K562 (cell line): Measurements from ENCODE around the gene B3GALT6. TPM values are rescaled to one million over a fixed set of nuclear protein-coding genes. Genes with fewer than 3 reads are reported as not detected.

Experiments used
- BMI1 ChIP-seq: fragments of 150-350 bp; IDR thresholded peaks from 2 replicates; pipeline ENCODE4 v1.6.1; 2014; ENCODE audit warnings: low read length
- CBX3 ChIP-seq, 2 experiments: IDR thresholded peaks; 1 replicate in 1 of 2; 2 replicates in 1 of 2; pipeline ENCODE4 v1.6.1; 2012; ENCODE audit warnings: inconsistent platforms in 2 of 2, low read length in 2 of 2, borderline replicate concordance in 1 of 2, control low read depth in 1 of 2
- CEBPB ChIP-seq: fragments of 450-650 bp; IDR thresholded peaks from 2 replicates; pipeline ENCODE4 v1.6.1; 2016; ENCODE audit warnings: missing genetic modification characterization, missing compliant biosample characterization
- CHCHD3 ChIP-seq: fragments of 250-450 bp; sonication (Bioruptor Pico); IDR thresholded peaks from 2 replicates; pipeline ENCODE4 v2.1.2; 2022; ENCODE audit warnings: mild to moderate bottlenecking
- CHD2 ChIP-seq: IDR thresholded peaks from 2 replicates; pipeline ENCODE4 v1.6.1; 2011; ENCODE audit warnings: low read depth, low read length
- DPF2 ChIP-seq: fragments of 450-650 bp; IDR thresholded peaks from 2 replicates; pipeline ENCODE4 v1.6.1; 2016
- FUS ChIP-seq: fragments of 200-400 bp; formaldehyde crosslinking; optimal IDR thresholded peaks from 2 replicates; pipeline ENCODE3; 2017; ENCODE audit warnings: low read depth, low read length
- GABPA ChIP-seq: fragments of 200-800 bp; sonication (Bioruptor generic); conservative IDR thresholded peaks from 2 replicates; pipeline ENCODE4 v1.6.1; 2016; ENCODE audit warnings: low read depth, missing genetic modification characterization, missing compliant biosample characterization
- KDM5B ChIP-seq: fragments of 200-600 bp; sonication (generic); IDR thresholded peaks from 2 replicates; pipeline ENCODE4 v1.6.1; 2012; ENCODE audit warnings: low read depth, mild to moderate bottlenecking, moderate library complexity, low read length, control low read depth, inconsistent platforms; ENCODE audit not compliant: insufficient replicate concordance
- KLF16 ChIP-seq: IDR thresholded peaks from 2 replicates; pipeline ENCODE4 v1.6.1; 2016; ENCODE audit warnings: antibody characterized with exemption
- LCOR ChIP-seq: sonication (generic); formaldehyde crosslinking; IDR thresholded peaks from 2 replicates; pipeline ENCODE4 v1.8.0; 2022; ENCODE audit warnings: mild to moderate bottlenecking, missing genetic modification reagents
- MTA1 ChIP-seq: fragments of 450-650 bp; IDR thresholded peaks from 2 replicates; pipeline ENCODE4 v1.6.1; 2017; ENCODE audit warnings: borderline replicate concordance
- MXI1 ChIP-seq: IDR thresholded peaks from 2 replicates; pipeline ENCODE4 v1.6.1; 2011; ENCODE audit warnings: low read depth, mild to moderate bottlenecking, improper control_type of control experiment, low read length
- NFE2L1 ChIP-seq: fragments of 450-650 bp; IDR thresholded peaks from 2 replicates; pipeline ENCODE4 v1.6.1; 2016; ENCODE audit warnings: missing genetic modification characterization, low read depth, mild to moderate bottlenecking, missing compliant biosample characterization, moderate library complexity, borderline replicate concordance
- NFYB ChIP-seq: IDR thresholded peaks from 2 replicates; pipeline ENCODE4 v1.6.1; 2011; ENCODE audit warnings: mild to moderate bottlenecking, moderate library complexity; ENCODE audit not compliant: insufficient read length; ENCODE audit errors: extremely low read depth
- SOX6 ChIP-seq: fragments of 450-650 bp; IDR thresholded peaks from 2 replicates; pipeline ENCODE4 v1.6.1; 2014; ENCODE audit warnings: mild to moderate bottlenecking
- SRSF3 ChIP-seq: fragments of 200-400 bp; formaldehyde crosslinking; IDR thresholded peaks from 2 replicates; pipeline ENCODE4 v1.6.1; 2016; ENCODE audit warnings: mild to moderate bottlenecking, low read length, moderate library complexity; ENCODE audit not compliant: insufficient read depth
- TAL1 ChIP-seq: fragments of 450-650 bp; IDR thresholded peaks from 2 replicates; pipeline ENCODE4 v1.6.1; 2016; ENCODE audit warnings: mild to moderate bottlenecking
- TCF7 ChIP-seq: sonication (generic); IDR thresholded peaks from 2 replicates; pipeline ENCODE4 v1.6.1; 2016; ENCODE audit warnings: antibody characterized with exemption, borderline replicate concordance
- ZNF124 ChIP-seq: sonication (generic); formaldehyde crosslinking; IDR thresholded peaks from 2 replicates; pipeline ENCODE4 v1.8.1; 2022; ENCODE audit warnings: missing genetic modification reagents
- ZNF77 ChIP-seq: fragments of 250-450 bp; sonication (Bioruptor Pico); IDR thresholded peaks from 2 replicates; pipeline ENCODE4 v1.5.0; 2020
- ZSCAN32 ChIP-seq: fragments of 450-650 bp; formaldehyde crosslinking; IDR thresholded peaks from 2 replicates; pipeline ENCODE4 v1.4.0; 2020; ENCODE audit warnings: mild to moderate bottlenecking, moderate library complexity
- polyA plus RNA-seq, 8 experiments: library from polyadenylated mRNA; depleted of rRNA in 4 of 8; stranded (reverse) in 5 of 8; unstranded in 3 of 8; fragments of >200 nt; fragmentation: Nextera tagmentation in 2 of 8; fragmentation: Illumina TruSeq in 1 of 8; extraction: Ambion mirVana in 2 of 8; extraction: Trizol in 1 of 8; gene quantifications; 2 replicates each; pipeline versions ENCODE4 v1.2.1 to v1.2.3, GENCODE V29; 2011 to 2014; ENCODE audit warnings: inconsistent platforms in 1 of 8, missing spikeins in 1 of 8
- total RNA-seq, 7 experiments: library from RNA; depleted of rRNA in 6 of 7; stranded (reverse); fragments of >200 nt in 6 of 7; fragmentation: Illumina TruSeq in 2 of 7; extraction: Trizol in 2 of 7; gene quantifications; 2 replicates each; pipeline versions ENCODE4 v1.2.1 to v1.2.3, GENCODE V29; 2011 to 2021; ENCODE audit warnings: low replicate concordance in 1 of 7
- TF ChIP-seq, protein P1 (sequence below): fragments of 450-650 bp; IDR thresholded peaks from 2 replicates; pipeline ENCODE4 v1.6.1; 2016; ENCODE audit warnings: mild to moderate bottlenecking
- TF ChIP-seq, protein P2 (sequence below): fragments of 200-800 bp; sonication (Bioruptor generic); IDR thresholded peaks from 2 replicates; pipeline ENCODE4 v1.6.1; 2017; ENCODE audit warnings: missing genetic modification characterization, missing compliant biosample characterization
- TF ChIP-seq, protein P3 (sequence below): fragments of 450-650 bp; IDR thresholded peaks from 2 replicates; pipeline ENCODE4 v1.7.1; 2018; ENCODE audit warnings: mild to moderate bottlenecking, low read depth; ENCODE audit not compliant: partially characterized antibody

Gene B3GALT6
- total and polyA plus RNA-seq, 9 of the 15 experiments (the other 6 are each of a cell fraction or from before 2014, with no cell fraction given), result 0.68 to 29.8 (median 9.9) TPM

DNA sequence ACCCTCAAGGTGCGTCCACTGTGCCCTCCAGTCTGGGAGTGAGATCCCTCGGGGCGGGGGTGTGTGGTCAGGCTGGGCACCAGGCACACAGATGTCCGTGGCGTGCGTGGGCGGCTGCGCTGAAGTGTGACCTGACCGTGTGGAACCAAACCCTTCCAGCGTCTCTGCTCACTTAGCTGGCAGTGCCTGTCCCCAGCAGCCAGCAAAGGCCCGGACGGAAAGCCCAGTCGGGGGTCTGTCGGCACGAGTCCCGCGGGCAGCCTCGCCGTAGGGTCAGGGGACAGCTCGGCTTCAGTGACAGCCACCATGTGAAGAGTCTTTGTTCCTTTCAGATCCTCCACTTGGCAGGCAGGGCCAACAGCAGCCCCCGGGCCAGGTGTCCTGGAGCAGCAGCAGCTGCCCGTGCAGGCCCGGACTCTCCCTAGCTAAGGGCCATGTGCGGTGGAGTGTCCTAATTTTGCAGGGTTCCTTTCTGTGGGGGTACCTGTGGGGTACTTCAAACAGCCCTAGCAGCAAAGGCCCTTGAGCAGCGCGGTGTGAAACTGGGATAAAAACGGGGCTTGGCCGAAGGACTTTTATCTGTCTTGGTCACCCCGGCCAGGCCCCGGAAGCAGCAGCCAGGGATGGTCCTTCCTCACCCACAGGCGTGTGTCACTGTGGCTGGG lies 46.8 kb upstream of the B3GALT6 start (continued):
- TF ChIP-seq, protein P1, sequence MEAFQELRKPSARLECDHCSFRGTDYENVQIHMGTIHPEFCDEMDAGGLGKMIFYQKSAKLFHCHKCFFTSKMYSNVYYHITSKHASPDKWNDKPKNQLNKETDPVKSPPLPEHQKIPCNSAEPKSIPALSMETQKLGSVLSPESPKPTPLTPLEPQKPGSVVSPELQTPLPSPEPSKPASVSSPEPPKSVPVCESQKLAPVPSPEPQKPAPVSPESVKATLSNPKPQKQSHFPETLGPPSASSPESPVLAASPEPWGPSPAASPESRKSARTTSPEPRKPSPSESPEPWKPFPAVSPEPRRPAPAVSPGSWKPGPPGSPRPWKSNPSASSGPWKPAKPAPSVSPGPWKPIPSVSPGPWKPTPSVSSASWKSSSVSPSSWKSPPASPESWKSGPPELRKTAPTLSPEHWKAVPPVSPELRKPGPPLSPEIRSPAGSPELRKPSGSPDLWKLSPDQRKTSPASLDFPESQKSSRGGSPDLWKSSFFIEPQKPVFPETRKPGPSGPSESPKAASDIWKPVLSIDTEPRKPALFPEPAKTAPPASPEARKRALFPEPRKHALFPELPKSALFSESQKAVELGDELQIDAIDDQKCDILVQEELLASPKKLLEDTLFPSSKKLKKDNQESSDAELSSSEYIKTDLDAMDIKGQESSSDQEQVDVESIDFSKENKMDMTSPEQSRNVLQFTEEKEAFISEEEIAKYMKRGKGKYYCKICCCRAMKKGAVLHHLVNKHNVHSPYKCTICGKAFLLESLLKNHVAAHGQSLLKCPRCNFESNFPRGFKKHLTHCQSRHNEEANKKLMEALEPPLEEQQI, result no peak
- peak; percentile 76; the same call in 1 of the 2 replicates for TF ChIP-seq DPF2
- TF ChIP-seq CHD2, result no peak
- peak; percentile 66 for TF ChIP-seq GABPA
- TF ChIP-seq, protein P2, sequence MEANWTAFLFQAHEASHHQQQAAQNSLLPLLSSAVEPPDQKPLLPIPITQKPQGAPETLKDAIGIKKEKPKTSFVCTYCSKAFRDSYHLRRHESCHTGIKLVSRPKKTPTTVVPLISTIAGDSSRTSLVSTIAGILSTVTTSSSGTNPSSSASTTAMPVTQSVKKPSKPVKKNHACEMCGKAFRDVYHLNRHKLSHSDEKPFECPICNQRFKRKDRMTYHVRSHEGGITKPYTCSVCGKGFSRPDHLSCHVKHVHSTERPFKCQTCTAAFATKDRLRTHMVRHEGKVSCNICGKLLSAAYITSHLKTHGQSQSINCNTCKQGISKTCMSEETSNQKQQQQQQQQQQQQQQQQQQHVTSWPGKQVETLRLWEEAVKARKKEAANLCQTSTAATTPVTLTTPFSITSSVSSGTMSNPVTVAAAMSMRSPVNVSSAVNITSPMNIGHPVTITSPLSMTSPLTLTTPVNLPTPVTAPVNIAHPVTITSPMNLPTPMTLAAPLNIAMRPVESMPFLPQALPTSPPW (CRISPR knock-in tag), result no peak
- TF ChIP-seq SOX6, result peak; percentile 43
- no peak for TF ChIP-seq KLF16
- TF ChIP-seq MTA1, result no peak
- no peak for TF ChIP-seq ZSCAN32 (CRISPR knock-in tag)
- no peak for TF ChIP-seq SRSF3
- TF ChIP-seq ZNF124 (CRISPR knock-in tag), result no peak
- no peak for TF ChIP-seq KDM5B
- TF ChIP-seq CEBPB (tag), result no peak
- no peak for TF ChIP-seq ZNF77 (CRISPR knock-in tag)
- no peak for TF ChIP-seq NFYB
- TF ChIP-seq CHCHD3 (CRISPR knock-in tag), result no peak
- no peak for TF ChIP-seq TCF7
- TF ChIP-seq TAL1, result peak; percentile 39; the same call in 1 of the 2 replicates
- no peak for TF ChIP-seq NFE2L1 (tag)
- 0 out of 2 replicates have a peak, but pooled peaks have one; percentile 43 for TF ChIP-seq LCOR
- no peak for TF ChIP-seq BMI1
- TF ChIP-seq, protein P3, sequence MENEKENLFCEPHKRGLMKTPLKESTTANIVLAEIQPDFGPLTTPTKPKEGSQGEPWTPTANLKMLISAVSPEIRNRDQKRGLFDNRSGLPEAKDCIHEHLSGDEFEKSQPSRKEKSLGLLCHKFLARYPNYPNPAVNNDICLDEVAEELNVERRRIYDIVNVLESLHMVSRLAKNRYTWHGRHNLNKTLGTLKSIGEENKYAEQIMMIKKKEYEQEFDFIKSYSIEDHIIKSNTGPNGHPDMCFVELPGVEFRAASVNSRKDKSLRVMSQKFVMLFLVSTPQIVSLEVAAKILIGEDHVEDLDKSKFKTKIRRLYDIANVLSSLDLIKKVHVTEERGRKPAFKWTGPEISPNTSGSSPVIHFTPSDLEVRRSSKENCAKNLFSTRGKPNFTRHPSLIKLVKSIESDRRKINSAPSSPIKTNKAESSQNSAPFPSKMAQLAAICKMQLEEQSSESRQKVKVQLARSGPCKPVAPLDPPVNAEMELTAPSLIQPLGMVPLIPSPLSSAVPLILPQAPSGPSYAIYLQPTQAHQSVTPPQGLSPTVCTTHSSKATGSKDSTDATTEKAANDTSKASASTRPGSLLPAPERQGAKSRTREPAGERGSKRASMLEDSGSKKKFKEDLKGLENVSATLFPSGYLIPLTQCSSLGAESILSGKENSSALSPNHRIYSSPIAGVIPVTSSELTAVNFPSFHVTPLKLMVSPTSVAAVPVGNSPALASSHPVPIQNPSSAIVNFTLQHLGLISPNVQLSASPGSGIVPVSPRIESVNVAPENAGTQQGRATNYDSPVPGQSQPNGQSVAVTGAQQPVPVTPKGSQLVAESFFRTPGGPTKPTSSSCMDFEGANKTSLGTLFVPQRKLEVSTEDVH, result no peak
- TF ChIP-seq MXI1, result no peak
- TF ChIP-seq CBX3 (IDR thresholded peaks at IDR 0.05; ENCODE audit: borderline replicate concordance in 1 of 2, low read length in 2 of 2), result no peak
- TF ChIP-seq FUS, result no peak
